Ovary (tissue), 3 donors: ENCODE data around the gene TMEM134.

Experiments
- CTCF ChIP-seq, 3 donors: fragments of 450-650 bp in 2 of 3; fragments of 200-600 bp in 1 of 3; IDR thresholded peaks; one replicate each; pipeline versions ENCODE4 v1.5.1 to v1.8.0; 2016 to 2022; ENCODE audit warnings: antibody characterized with exemption in 3 of 3, mild to moderate bottlenecking in 1 of 3
- POLR2A ChIP-seq: fragments of 450-650 bp; IDR thresholded peaks from one replicate; pipeline ENCODE4 v1.6.1; 2017; ENCODE audit warnings: antibody characterized with exemption, mild to moderate bottlenecking, moderate library complexity
- donor health status: DM: no; HTN: no; CAD: no.

DNA sequence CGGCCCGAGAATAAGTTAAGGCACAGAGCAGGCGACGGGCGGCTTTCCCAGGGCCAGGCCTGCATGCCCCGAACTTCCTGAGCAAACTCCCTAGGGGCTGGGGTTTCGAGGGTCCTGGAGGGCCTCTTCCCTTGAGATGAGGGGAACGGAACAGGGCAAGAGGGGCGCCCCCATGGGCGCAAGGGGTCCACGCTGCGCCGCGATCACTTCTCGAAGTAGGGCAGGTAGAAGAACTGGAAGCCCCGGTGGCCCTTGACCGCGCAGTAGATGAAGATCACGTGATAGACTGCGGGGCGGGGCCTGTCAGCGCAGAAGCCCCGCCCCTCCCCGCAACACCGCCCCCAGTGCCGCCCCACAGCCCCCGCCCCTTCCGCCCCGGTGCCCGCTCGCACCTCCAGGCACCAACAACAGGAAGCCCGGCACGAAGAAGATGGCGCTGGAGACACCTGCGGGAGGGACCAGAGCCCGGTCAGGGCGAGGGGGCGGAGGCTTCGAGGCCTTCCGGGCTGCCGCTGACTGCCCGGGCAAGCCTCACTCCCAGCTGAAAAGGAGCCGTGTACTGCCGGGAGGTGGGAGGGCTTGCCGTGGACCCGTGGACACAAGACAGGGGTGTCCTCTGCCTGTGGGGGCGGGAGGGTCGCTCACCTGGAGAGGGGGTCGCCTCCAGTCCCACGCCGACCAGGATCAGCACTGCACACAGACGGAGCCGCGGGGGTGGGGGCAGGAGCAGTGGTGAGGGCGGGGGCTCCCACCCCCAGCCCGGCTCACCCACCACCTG, 4.5 kb downstream of the TMEM134 start:
- TF ChIP-seq CTCF (IDR thresholded peaks at IDR 0.05), result no peak
- TF ChIP-seq POLR2A, result no peak
